NCI-H128 (cell line): ENCODE measurements around the gene UGT1A7.
"Not testable (repeated sequence)": the region's sequence is repeated elsewhere in the genome, so short reads cannot be mapped to it uniquely, and the experiment has no call there.

Source experiments
- DNase-seq: peaks from one replicate; lab custom pipeline; 2025; ENCODE audit not compliant: unreplicated experiment; lab: John Stamatoyannopoulos, UW

Gene UGT1A7

GRCh38 chr2:233680361-233681045, 1.2 kb upstream of the UGT1A7 start:
- DNase-seq = no peak

- no peak for DNase-seq
These were observed 2.9 kb downstream of the UGT1A7 start for GRCh38 chr2:233684640-233685039.

- DNase-seq = no peak
These were observed 5.2 kb downstream of the UGT1A7 start for GRCh38 chr2:233686928-233687327.

- no peak for DNase-seq
These were observed 6.6 kb downstream of the UGT1A7 start for GRCh38 chr2:233688341-233688740.

- no peak for DNase-seq
These were observed 7.3 kb downstream of the UGT1A7 start for GRCh38 chr2:233689031-233689430.

- DNase-seq = no peak
These were observed 7.8 kb downstream of the UGT1A7 start for GRCh38 chr2:233689501-233689900.

DNA sequence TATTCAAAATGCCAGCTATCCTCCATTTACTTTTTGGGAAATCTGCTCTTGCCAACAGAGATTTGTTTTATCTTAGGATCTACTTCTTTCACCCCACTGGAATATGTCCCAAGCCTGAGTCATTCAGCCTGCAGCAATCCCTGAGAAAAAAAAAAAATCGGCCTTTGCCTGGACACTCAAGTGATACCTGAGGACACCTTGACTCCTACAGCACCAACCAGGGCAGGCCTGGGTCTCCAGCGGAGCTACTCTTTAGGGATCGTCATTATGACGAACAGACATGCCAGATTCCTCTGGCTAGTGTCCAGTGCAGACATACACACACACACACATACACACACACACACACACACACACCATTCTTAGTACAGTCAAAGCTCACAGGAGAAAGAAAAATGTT, 8.7 kb downstream of the UGT1A7 start:
- no peak for DNase-seq

GRCh38 chr2:233691443-233692433, 10.0 kb downstream of the UGT1A7 start:
- DNase-seq = no peak

DNA sequence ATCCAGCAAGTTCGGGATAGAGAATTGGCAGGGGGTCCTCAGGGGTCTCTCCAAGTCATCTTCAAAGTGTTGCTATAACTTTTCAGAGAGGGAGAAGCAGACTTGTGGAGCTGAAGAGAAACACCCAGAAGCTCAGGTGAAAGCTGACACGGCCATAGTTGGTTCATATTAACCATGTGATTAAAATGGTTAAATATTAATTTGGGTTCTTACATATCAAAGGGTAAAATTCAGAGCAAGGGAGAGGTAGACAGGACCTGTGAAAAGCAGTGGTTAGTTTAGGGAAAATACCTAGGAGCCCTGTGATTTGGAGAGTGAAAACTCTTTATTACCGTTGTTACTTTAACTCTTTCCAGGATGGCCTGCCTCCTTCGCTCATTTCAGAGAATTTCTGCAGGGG, 10.9 kb downstream of the UGT1A7 start, which contains the start of gene UGT1A6:
Gene UGT1A6 (plus strand): TSS at position 243 of the 400 bp plus-strand sequence. CDS start 115 bp downstream, at position 358.
- no peak for DNase-seq

- DNase-seq = no peak
These were observed 12.3 kb downstream of the UGT1A7 start for GRCh38 chr2:233693963-233694362.

DNA sequence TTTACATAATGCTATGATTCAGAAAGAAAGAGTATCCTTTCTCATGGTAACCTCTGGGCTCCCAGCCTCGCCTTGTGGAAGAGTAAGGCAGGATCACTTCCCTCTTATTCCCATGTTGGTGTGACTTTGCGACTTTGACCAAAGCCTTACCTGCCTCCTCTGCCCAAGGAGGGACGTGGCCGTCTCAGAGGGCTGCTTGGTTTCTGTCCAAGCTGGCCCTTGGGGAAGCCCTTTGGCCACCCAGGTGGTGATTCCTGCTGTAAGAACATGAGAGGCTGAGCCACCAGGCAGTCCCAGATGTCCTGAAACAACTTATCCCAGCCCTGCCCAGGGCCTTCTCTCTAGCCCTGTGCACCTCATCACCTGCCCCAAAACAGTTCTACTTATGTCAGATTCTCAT, 17.0 kb downstream of the UGT1A7 start:
- DNase-seq = no peak

DNA sequence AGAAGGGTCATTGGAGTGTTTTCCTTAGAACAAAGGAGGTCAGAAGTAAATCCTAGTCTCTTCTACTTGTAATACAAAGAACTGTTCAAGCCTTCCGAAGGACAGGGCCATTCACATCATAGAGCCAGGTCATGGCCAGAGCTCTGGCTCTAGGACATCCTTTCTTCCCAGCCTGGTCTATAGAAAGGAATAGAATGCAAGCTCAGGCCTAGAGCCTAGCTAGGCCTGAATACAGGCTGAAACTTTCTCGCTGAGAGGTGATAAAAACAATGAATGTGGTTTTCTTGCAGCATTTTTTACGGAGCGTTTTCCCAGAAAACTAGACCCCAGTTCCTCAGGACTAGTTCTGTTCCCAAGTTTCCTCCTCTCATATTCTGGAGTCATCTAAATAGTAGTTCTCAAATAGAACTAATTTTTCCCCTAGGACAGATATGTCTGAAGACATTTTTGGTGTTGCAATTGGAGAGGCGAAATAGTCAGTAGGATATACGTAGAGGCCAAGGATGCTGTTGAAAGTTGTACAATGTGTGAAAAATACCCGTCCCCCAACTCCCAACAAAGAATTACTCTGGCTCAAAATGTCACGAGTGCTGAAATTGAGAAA, 17.8 kb downstream of the UGT1A7 start:
- DNase-seq = no peak

DNA sequence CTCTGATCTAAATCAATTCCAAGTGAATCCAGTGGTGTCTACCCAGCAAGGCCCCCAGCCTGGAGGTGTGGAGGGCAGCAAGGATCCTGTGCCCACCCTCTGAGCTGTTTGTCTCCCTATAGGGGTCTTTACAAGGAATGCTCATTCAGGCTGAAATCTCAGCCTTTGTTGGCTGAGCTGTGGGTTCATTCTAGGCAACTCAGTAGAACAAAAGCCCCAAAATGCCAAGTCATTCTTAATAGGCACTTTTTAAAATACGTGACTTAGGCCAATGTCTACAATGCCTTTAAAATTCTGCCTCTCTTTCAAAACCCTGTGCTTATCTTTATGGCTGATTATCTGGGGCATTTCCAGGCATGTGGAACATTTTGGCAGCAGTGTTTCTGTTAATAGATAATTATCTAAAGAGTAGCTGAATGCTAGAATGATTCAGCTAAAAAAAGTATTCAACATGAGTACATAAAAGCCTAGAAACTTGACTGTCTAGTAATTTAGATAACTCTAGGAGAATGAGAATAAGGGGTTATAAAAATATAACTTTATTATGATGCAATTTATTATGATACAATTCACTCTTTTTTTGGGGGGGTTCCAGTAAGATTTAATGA, 18.4 kb downstream of the UGT1A7 start:
- no peak for DNase-seq

DNA sequence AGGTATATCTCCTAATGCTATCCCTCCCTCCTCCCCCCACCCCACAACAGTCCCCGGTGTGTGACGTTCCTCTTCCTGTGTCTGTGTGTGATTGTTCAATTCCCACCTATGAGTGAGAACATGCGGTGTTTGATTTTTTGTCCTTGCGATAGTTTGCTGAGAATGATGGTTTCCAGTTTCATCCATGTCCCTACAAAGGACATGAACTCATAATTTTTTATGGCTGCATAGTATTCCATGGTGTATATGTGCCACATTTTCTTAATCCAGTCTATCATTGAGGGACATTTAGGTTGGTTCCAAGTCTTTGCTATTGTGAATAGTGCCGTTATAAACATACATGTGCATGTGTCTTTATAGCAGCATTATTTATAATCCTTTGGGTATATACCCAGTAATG, 19.1 kb downstream of the UGT1A7 start:
- not testable (repeated sequence) for DNase-seq

GRCh38 chr2:233702238-233702637, 20.5 kb downstream of the UGT1A7 start:
- DNase-seq = no peak

DNA sequence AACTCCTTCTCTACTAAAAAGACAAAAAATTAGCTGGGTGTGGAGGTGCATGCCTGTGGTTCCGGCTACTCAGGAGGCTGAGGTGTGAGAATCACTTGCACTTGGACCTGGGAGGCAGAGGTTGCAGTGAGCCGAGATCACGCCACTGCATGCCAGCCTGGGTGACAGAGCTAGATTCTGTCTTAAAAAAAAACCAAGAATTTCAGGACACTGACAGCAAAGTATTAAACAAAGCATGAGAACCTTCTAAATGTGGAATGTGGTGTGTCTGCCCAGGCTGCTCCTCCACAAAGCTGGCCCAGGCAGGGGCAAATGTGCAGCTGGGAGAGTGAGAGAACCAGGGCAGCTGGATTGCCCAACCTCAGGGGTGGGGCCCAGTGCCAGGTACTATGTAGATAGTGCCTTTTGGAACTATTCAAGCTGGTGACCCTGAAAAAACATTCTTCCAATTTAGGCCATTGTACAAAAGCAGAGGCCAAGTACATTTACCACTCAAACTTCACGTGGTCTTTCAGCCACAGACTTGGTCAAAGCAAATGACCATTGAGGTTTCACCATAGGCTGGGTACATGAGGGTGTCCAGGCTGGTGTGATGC, 24.3 kb downstream of the UGT1A7 start:
- no peak for DNase-seq

GRCh38 chr2:233706720-233707119, 25.0 kb downstream of the UGT1A7 start:
- no peak for DNase-seq

- DNase-seq = no peak
These were observed 26.4 kb downstream of the UGT1A7 start for GRCh38 chr2:233707940-233708644.

- no peak for DNase-seq
These were observed 27.2 kb downstream of the UGT1A7 start for GRCh38 chr2:233708942-233709341.

DNA sequence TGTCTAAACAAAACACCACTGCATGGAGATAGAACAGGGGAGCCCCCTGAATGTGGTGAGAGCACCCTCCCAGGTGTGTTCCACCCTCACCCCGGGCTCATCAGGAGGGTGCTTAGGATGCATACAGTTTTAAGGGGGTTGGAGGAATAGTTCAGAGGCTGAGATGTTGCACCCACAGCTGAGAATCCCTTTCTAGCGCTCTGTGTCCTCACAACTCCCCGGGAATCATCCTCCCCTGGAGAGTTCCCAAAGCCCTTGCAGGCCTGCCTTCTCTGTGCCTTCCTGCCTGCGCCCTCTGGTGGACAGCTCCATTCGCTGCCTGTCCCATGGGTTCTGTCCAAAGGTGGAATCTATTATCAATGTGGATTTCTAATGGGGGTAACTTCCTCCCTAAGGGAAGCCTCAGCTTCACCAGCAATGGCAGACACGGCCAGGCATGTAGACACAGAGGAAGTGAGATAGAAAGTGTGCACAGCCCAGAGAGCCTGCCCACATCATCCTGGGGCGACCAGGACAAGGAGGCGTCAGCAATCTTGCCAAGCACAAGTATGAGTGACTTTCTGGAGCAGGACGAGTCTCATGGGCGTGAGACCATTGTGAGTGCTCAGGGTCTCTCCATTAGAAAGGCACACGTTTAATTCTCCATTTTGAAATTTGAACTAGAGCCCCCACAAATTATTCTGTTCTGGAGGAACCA, 29.8 kb downstream of the UGT1A7 start:
- peak; percentile 3 for DNase-seq
